Measurements from ENCODE around the gene ITGB3.

The ITGB3 gene

GRCh38 chr17:47242648-47243047 is 11.0 kb upstream of the ITGB3 start:
- Histone ChIP-seq H3K14ac (ENCODE audit: low read length) (no peak overlapping the region), H3K9ac (ENCODE audit: low read depth, low read length, poor library complexity) (no peak overlapping the region), H3K4me1 (ENCODE audit: control insufficient read depth in 2 of 2, insufficient read depth in 1 of 2, low read depth in 1 of 2, low read length in 2 of 2) (no peaks in the 10 kb centered on the region), H2AK5ac (ENCODE audit: low read depth, low read length) (no peak overlapping the region), H4K91ac (ENCODE audit: low read depth, low read length, poor library complexity) (no peak overlapping the region), H3K9me3 (replicated peaks in 1 of 2; ENCODE audit: control insufficient read depth in 2 of 2, insufficient read depth in 1 of 2, low read depth in 1 of 2, low read length in 2 of 2) (no peaks in the 10 kb centered on the region), H3K4me3 (ENCODE audit: low read length in 2 of 2) (no peak overlapping the region), H2AFZ (ENCODE audit: low read length) (no peak overlapping the region), H3K18ac (ENCODE audit: low read length) (no peak overlapping the region), H4K8ac (ENCODE audit: low read depth, low read length) (no peak overlapping the region), H3K27ac (replicated peaks; ENCODE audit: low read length) (no peak overlapping the region), H2BK5ac (ENCODE audit: low read length) (no peak overlapping the region), H2BK12ac (ENCODE audit: low read length) (no peak overlapping the region), H2BK15ac (ENCODE audit: low read length) (no peak overlapping the region), H3K4ac (ENCODE audit: low read length) (no peak overlapping the region), H3K36me3 (replicated peaks in 1 of 2; ENCODE audit: control insufficient read depth in 2 of 2, insufficient read depth in 2 of 2, low read length in 2 of 2) (no peaks in the 10 kb centered on the region), H3K23ac (ENCODE audit: low read depth, low read length, poor library complexity) (no peak overlapping the region), H3K4me2 (ENCODE audit: insufficient read depth, low read length, poor library complexity, severe bottlenecking) (no peak overlapping the region), H2BK120ac (ENCODE audit: low read depth, low read length) (no peak overlapping the region), H3K79me1 (ENCODE audit: low read depth, low read length) (no peaks in the 10 kb centered on the region), H3K27me3 (ENCODE audit: control insufficient read depth in 3 of 3, insufficient read depth in 3 of 3, low read depth in 1 of 3, low read length in 3 of 3) (peaks cover 0 to 8% (median 0%) of the 10 kb centered on the region in 3 experiments)
- no peak for DNase-seq (ENCODE audit: low spot score)
- no CpG with 5 or more reads among the region's 2 CpGs for WGBS, 2 donors (ENCODE audit: extremely low coverage in 2 of 2, insufficient read length in 2 of 2, insufficient replicate concordance in 1 of 2)

DNA sequence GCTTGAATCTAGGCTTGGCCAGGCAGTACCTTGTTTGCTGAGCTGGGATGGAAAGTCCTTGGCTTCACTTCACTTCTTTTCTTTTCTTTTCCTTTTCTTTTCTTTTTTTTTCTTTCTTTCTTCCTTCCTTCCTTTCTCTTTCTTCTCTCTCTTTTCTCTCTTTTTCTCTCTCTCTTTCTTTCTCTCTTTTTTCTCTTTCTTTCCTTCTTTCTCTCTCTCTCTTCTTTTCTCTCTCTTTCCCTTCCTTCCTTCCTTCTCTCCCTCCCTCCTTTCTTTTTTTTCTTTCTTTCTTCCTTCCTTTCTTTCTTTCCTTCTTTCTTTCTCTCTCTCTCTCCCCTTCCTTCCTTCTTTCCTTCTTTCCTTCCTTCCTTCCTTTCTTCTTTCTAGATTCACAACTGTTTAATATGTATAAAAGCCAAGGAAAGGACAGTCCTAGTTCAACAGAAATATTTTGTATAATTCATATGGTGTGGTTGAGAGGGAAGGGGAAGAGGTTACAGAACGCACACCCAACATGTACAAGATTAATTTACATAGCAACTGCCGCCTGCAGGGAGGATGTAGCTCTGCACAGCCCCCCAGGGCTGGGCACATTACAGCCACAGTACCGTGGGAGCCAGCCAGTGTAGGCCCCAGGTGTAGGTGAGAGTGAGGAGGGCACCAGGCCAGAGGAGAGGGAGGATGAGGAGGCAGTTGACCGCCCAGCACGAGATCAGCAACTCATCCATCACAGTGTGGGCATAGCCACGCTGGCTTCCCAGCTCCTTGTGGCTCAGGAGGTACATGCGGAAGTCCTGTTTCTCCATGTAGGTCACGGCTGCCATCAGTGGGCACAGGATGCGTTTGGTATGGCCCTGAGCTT is 9.7 kb upstream of the ITGB3 start:
- no peaks in the 10 kb centered on the region for H3K9me3 ChIP-seq (replicated peaks in 1 of 2; ENCODE audit: control insufficient read depth in 2 of 2, insufficient read depth in 1 of 2, low read depth in 1 of 2, low read length in 2 of 2)
- no CpG with 5 or more reads among the region's 9 CpGs for WGBS, 2 donors (ENCODE audit: extremely low coverage in 2 of 2, insufficient read length in 2 of 2, insufficient replicate concordance in 1 of 2)
- no peak overlapping the region for H3K23ac ChIP-seq (ENCODE audit: low read depth, low read length, poor library complexity)
- H3K79me1 ChIP-seq (ENCODE audit: low read depth, low read length), result no peaks in the 10 kb centered on the region
- no peak overlapping the region for H2BK120ac ChIP-seq (ENCODE audit: low read depth, low read length)
- no peaks in the 10 kb centered on the region for H3K36me3 ChIP-seq (replicated peaks in 1 of 2; ENCODE audit: control insufficient read depth in 2 of 2, insufficient read depth in 2 of 2, low read length in 2 of 2)
- no peak overlapping the region for H2BK5ac ChIP-seq (ENCODE audit: low read length)
- H3K4ac ChIP-seq (ENCODE audit: low read length), result no peak overlapping the region
- no peaks in the 10 kb centered on the region for H3K4me1 ChIP-seq (ENCODE audit: control insufficient read depth in 2 of 2, insufficient read depth in 1 of 2, low read depth in 1 of 2, low read length in 2 of 2)
- H3K4me3 ChIP-seq (ENCODE audit: low read length in 2 of 2), result peak overlapping the region in 1 of 2 donors; percentile 57
- H4K91ac ChIP-seq (ENCODE audit: low read depth, low read length, poor library complexity), result peak overlapping the region; percentile 26
- no peak for DNase-seq (ENCODE audit: low spot score)
- H3K27me3 ChIP-seq (ENCODE audit: control insufficient read depth in 3 of 3, insufficient read depth in 3 of 3, low read depth in 1 of 3, low read length in 3 of 3), result peaks cover 0 to 8% (median 0%) of the 10 kb centered on the region in 3 experiments
- H3K14ac ChIP-seq (ENCODE audit: low read length), result no peak overlapping the region
- no peak overlapping the region for H2BK12ac ChIP-seq (ENCODE audit: low read length)
- H2BK15ac ChIP-seq (ENCODE audit: low read length), result peak overlapping the region; percentile 62
- H3K27ac ChIP-seq (replicated peaks; ENCODE audit: low read length), result no peak overlapping the region
- no peak overlapping the region for H4K8ac ChIP-seq (ENCODE audit: low read depth, low read length)
- H3K18ac ChIP-seq (ENCODE audit: low read length), result peak overlapping the region; percentile 63
- H3K4me2 ChIP-seq (ENCODE audit: insufficient read depth, low read length, poor library complexity, severe bottlenecking), result no peak overlapping the region
- no peak overlapping the region for H3K9ac ChIP-seq (ENCODE audit: low read depth, low read length, poor library complexity)
- peak overlapping the region; percentile 93 for H2AK5ac ChIP-seq (ENCODE audit: low read depth, low read length)
- H2AFZ ChIP-seq (ENCODE audit: low read length), result no peak overlapping the region

GRCh38 chr17:47244697-47245096 is 8.9 kb upstream of the ITGB3 start:
- Histone ChIP-seq H3K14ac (ENCODE audit: low read length) (no peak overlapping the region), H3K79me1 (ENCODE audit: low read depth, low read length) (no peaks in the 10 kb centered on the region), H4K8ac (ENCODE audit: low read depth, low read length) (no peak overlapping the region), H2AFZ (ENCODE audit: low read length) (no peak overlapping the region), H4K91ac (ENCODE audit: low read depth, low read length, poor library complexity) (peak overlapping the region; percentile 26), H2AK5ac (ENCODE audit: low read depth, low read length) (peak overlapping the region; percentile 93), H2BK120ac (ENCODE audit: low read depth, low read length) (no peak overlapping the region), H2BK5ac (ENCODE audit: low read length) (no peak overlapping the region), H3K4me3 (ENCODE audit: low read length in 2 of 2) (no peak overlapping the region), H2BK15ac (ENCODE audit: low read length) (peak overlapping the region; percentile 62), H2BK12ac (ENCODE audit: low read length) (no peak overlapping the region), H3K23ac (ENCODE audit: low read depth, low read length, poor library complexity) (no peak overlapping the region), H3K4me1 (ENCODE audit: control insufficient read depth in 2 of 2, insufficient read depth in 1 of 2, low read depth in 1 of 2, low read length in 2 of 2) (no peaks in the 10 kb centered on the region), H3K4me2 (ENCODE audit: insufficient read depth, low read length, poor library complexity, severe bottlenecking) (no peak overlapping the region), H3K4ac (ENCODE audit: low read length) (no peak overlapping the region), H3K18ac (ENCODE audit: low read length) (no peak overlapping the region), H3K9ac (ENCODE audit: low read depth, low read length, poor library complexity) (no peak overlapping the region), H3K27ac (replicated peaks; ENCODE audit: low read length) (no peak overlapping the region), H3K9me3 (replicated peaks in 1 of 2; ENCODE audit: control insufficient read depth in 2 of 2, insufficient read depth in 1 of 2, low read depth in 1 of 2, low read length in 2 of 2) (no peaks in the 10 kb centered on the region), H3K36me3 (replicated peaks in 1 of 2; ENCODE audit: control insufficient read depth in 2 of 2, insufficient read depth in 2 of 2, low read length in 2 of 2) (no peaks in the 10 kb centered on the region), H3K27me3 (ENCODE audit: control insufficient read depth in 3 of 3, insufficient read depth in 3 of 3, low read depth in 1 of 3, low read length in 3 of 3) (peaks cover 0 to 5% (median 0%) of the 10 kb centered on the region in 3 experiments)
- WGBS, 2 donors (ENCODE audit: extremely low coverage in 2 of 2, insufficient read length in 2 of 2, insufficient replicate concordance in 1 of 2), result no CpG with 5 or more reads among the region's 2 CpGs
- DNase-seq (ENCODE audit: low spot score), result no peak

DNA sequence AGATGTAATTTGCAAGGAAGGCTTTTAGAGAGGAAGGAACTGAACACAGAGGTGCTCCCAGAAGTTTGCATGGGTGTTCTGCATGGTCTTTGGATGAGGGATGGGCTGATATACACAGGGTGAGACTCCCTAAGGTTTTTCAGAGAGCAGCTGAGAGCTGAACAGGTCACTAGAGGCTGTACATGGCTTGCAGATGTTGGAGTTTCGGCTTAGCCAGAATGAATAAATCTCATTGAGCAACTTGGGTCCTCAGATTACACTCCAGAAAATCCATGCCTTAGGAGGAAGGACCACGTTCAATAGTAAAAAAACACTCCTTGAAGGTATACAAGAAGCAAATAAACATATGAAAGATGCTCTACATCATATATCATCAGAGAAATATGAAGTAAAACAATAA is 7.5 kb upstream of the ITGB3 start:
- H2BK120ac ChIP-seq (ENCODE audit: low read depth, low read length), result no peak overlapping the region
- no peak overlapping the region for H3K4me3 ChIP-seq (ENCODE audit: low read length in 2 of 2)
- H4K91ac ChIP-seq (ENCODE audit: low read depth, low read length, poor library complexity), result no peak overlapping the region
- H3K9me3 ChIP-seq (replicated peaks in 1 of 2; ENCODE audit: control insufficient read depth in 2 of 2, insufficient read depth in 1 of 2, low read depth in 1 of 2, low read length in 2 of 2), result no peaks in the 10 kb centered on the region
- no peak overlapping the region for H2BK12ac ChIP-seq (ENCODE audit: low read length)
- no peak overlapping the region for H2AFZ ChIP-seq (ENCODE audit: low read length)
- no peaks in the 10 kb centered on the region for H3K79me1 ChIP-seq (ENCODE audit: low read depth, low read length)
- no peak overlapping the region for H3K4ac ChIP-seq (ENCODE audit: low read length)
- H3K4me1 ChIP-seq (ENCODE audit: control insufficient read depth in 2 of 2, insufficient read depth in 1 of 2, low read depth in 1 of 2, low read length in 2 of 2), result peaks cover 0 to 2% of the 10 kb centered on the region in 2 donors
- H3K4me2 ChIP-seq (ENCODE audit: insufficient read depth, low read length, poor library complexity, severe bottlenecking), result no peak overlapping the region
- no peak overlapping the region for H2BK5ac ChIP-seq (ENCODE audit: low read length)
- H3K27ac ChIP-seq (replicated peaks; ENCODE audit: low read length), result no peak overlapping the region
- no peak overlapping the region for H4K8ac ChIP-seq (ENCODE audit: low read depth, low read length)
- H2AK5ac ChIP-seq (ENCODE audit: low read depth, low read length), result no peak overlapping the region
- H3K27me3 ChIP-seq (ENCODE audit: control insufficient read depth in 3 of 3, insufficient read depth in 3 of 3, low read depth in 1 of 3, low read length in 3 of 3), result peaks cover 0 to 3% (median 0%) of the 10 kb centered on the region in 3 experiments
- H2BK15ac ChIP-seq (ENCODE audit: low read length), result no peak overlapping the region
- H3K9ac ChIP-seq (ENCODE audit: low read depth, low read length, poor library complexity), result no peak overlapping the region
- H3K14ac ChIP-seq (ENCODE audit: low read length), result no peak overlapping the region
- no peak overlapping the region for H3K23ac ChIP-seq (ENCODE audit: low read depth, low read length, poor library complexity)
- no CpG with 5 or more reads among the region's 2 CpGs for WGBS, 2 donors (ENCODE audit: extremely low coverage in 2 of 2, insufficient read length in 2 of 2, insufficient replicate concordance in 1 of 2)
- H3K36me3 ChIP-seq (replicated peaks in 1 of 2; ENCODE audit: control insufficient read depth in 2 of 2, insufficient read depth in 2 of 2, low read length in 2 of 2), result no peaks in the 10 kb centered on the region
- no peak overlapping the region for H3K18ac ChIP-seq (ENCODE audit: low read length)
- no peak for DNase-seq (ENCODE audit: low spot score)
